GM23338 (cell line): ENCODE results near the gene CNOT1. TPM values are rescaled to one million over a fixed set of nuclear protein-coding genes. Genes with fewer than 3 reads are reported as not detected.

Source experiments
- ATAC-seq: fragments of 200-7000 bp; cut with Tn5 transposase; 3 replicates; pipeline ENCODE4 v1.9.1; 2020
- DNase-seq: peaks from one replicate; pipeline ENCODE4 v3.0.0-alpha.2; 2015; ENCODE audit warnings: low spot score
- H2AFZ ChIP-seq: fragments of 200-600 bp; sonication (generic); 2 replicates; pipeline ENCODE4 v1.8.0; 2016; ENCODE audit warnings: antibody characterized with exemption, mild to moderate bottlenecking, moderate library complexity
- H3F3A ChIP-seq: fragments of 200-600 bp; sonication (generic); replicated peaks from 2 replicates; pipeline ENCODE4 v1.8.0; 2017; ENCODE audit warnings: antibody characterized with exemption, mixed run types, low read depth
- H3K27ac ChIP-seq: fragments of 200-600 bp; sonication (generic); 2 replicates; pipeline ENCODE4 v1.6.1; 2016; ENCODE audit warnings: low read depth
- H3K27me3 ChIP-seq: fragments of 200-600 bp; sonication (generic); 2 replicates; pipeline ENCODE4 v1.8.0; 2016; ENCODE audit warnings: mild to moderate bottlenecking, mixed run types, moderate library complexity; ENCODE audit not compliant: insufficient read depth
- H3K36me3 ChIP-seq: fragments of 200-600 bp; sonication (generic); 2 replicates; pipeline ENCODE4 v1.8.0; 2016; ENCODE audit warnings: mild to moderate bottlenecking; ENCODE audit not compliant: insufficient read depth
- H3K4me1 ChIP-seq: fragments of 200-600 bp; sonication (generic); 2 replicates; pipeline ENCODE4 v1.8.0; 2016; ENCODE audit warnings: mild to moderate bottlenecking, moderate library complexity; ENCODE audit not compliant: insufficient read depth
- H3K4me2 ChIP-seq: fragments of 200-600 bp; sonication (generic); 2 replicates; pipeline ENCODE4 v1.7.1; 2017; ENCODE audit warnings: mixed run types
- H3K4me3 ChIP-seq: fragments of 200-600 bp; sonication (generic); 2 replicates; pipeline ENCODE4 v1.6.1; 2016; ENCODE audit warnings: mixed run types
- H3K79me2 ChIP-seq: fragments of 200-600 bp; sonication (generic); replicated peaks from 2 replicates; pipeline ENCODE4 v1.8.0; 2017; ENCODE audit warnings: mild to moderate bottlenecking; ENCODE audit not compliant: insufficient read depth
- H3K9me2 ChIP-seq: fragments of 200-600 bp; sonication (generic); 2 replicates; pipeline ENCODE4 v1.8.0; 2017; ENCODE audit not compliant: insufficient read depth
- H4K20me1 ChIP-seq: fragments of 200-600 bp; sonication (generic); replicated peaks from 2 replicates; pipeline ENCODE4 v1.8.0; 2017; ENCODE audit warnings: mild to moderate bottlenecking; ENCODE audit not compliant: insufficient read depth
- H3K27ac Mint-ChIP-seq: 2 replicates; pipeline ENCODE4 v1.8.0; 2020; ENCODE audit warnings: inconsistent platforms, mild to moderate bottlenecking, moderate library complexity, mixed read lengths
- H3K27me3 Mint-ChIP-seq: 3 replicates; pipeline ENCODE4 v1.8.0; 2022; ENCODE audit warnings: low read depth, mild to moderate bottlenecking, moderate library complexity, mixed read lengths, inconsistent platforms; ENCODE audit not compliant: insufficient read depth, poor library complexity
- H3K36me3 Mint-ChIP-seq: 3 replicates; pipeline ENCODE4 v1.8.0; 2021; ENCODE audit warnings: low read depth, mild to moderate bottlenecking, inconsistent platforms, moderate library complexity, mixed read lengths
- H3K4me1 Mint-ChIP-seq: 3 replicates; pipeline ENCODE4 v1.8.0; 2020; ENCODE audit warnings: mild to moderate bottlenecking, inconsistent platforms, mixed read lengths
- H3K4me3 Mint-ChIP-seq: 3 replicates; pipeline ENCODE4 v1.8.0; 2021; ENCODE audit warnings: moderate library complexity, mild to moderate bottlenecking, inconsistent platforms, mixed read lengths
- H3K9me3 Mint-ChIP-seq: 3 replicates; pipeline ENCODE4 v1.8.0; 2020; ENCODE audit warnings: moderate library complexity, mild to moderate bottlenecking, inconsistent platforms, mixed read lengths
- CREB1 ChIP-seq: fragments of 250-450 bp; sonication (Bioruptor Pico); IDR thresholded peaks from 2 replicates; pipeline ENCODE4 v1.5.0; 2020; ENCODE audit warnings: low read depth, mild to moderate bottlenecking, moderate library complexity
- EZH2 ChIP-seq: fragments of 200-600 bp; sonication (generic); IDR thresholded peaks from one replicate; pipeline ENCODE4 v1.8.0; 2017; ENCODE audit warnings: antibody characterized with exemption, mild to moderate bottlenecking, low read depth; ENCODE audit not compliant: unreplicated experiment
- EZH2phosphoT487 ChIP-seq: fragments of 200-600 bp; sonication (generic); IDR thresholded peaks from one replicate; pipeline ENCODE4 v1.8.1; 2018; ENCODE audit warnings: antibody characterized with exemption; ENCODE audit not compliant: unreplicated experiment
- JUNB ChIP-seq: IDR thresholded peaks from one replicate; pipeline ENCODE4 v1.6.1; 2016; ENCODE audit warnings: antibody characterized with exemption; ENCODE audit not compliant: unreplicated experiment
- POLR2AphosphoS5 ChIP-seq: IDR thresholded peaks from 2 replicates; pipeline ENCODE4 v1.6.1; 2016; ENCODE audit warnings: antibody characterized with exemption, low read depth
- REST ChIP-seq: IDR thresholded peaks from one replicate; pipeline ENCODE4 v1.6.1; 2018; ENCODE audit warnings: antibody characterized with exemption; ENCODE audit not compliant: unreplicated experiment
- STAT1 ChIP-seq: IDR thresholded peaks from one replicate; pipeline ENCODE4 v1.6.1; 2016; ENCODE audit warnings: antibody characterized with exemption; ENCODE audit not compliant: unreplicated experiment
- ZNF114 ChIP-seq: fragments of 250-450 bp; sonication (Bioruptor Pico); IDR thresholded peaks from 2 replicates; pipeline ENCODE4 v1.5.0; 2020; ENCODE audit warnings: mild to moderate bottlenecking, moderate library complexity
- ZNF331 ChIP-seq: fragments of 250-450 bp; sonication (Bioruptor Pico); IDR thresholded peaks from 2 replicates; pipeline ENCODE4 v1.5.0; 2020; ENCODE audit warnings: low read depth, mild to moderate bottlenecking, moderate library complexity
- polyA plus RNA-seq: library from polyadenylated mRNA; unstranded; fragments of >200 nt; fragmentation: Nextera tagmentation; extraction: Ambion mirVana; gene quantifications from 2 replicates; pipeline ENCODE4 v1.2.1, GENCODE V29; 2016
- total RNA-seq: library from RNA; depleted of rRNA; stranded (reverse); fragments of >200 nt; shearing (Covaris generic); gene quantifications from 2 replicates; pipeline ENCODE4 v1.2.3, GENCODE V29; 2014
- TF ChIP-seq, protein P1 (sequence below), 2 experiments: fragments of 200-600 bp in 1 of 2; sonication (generic) in 1 of 2; conservative IDR thresholded peaks; 2 replicates each; pipeline versions ENCODE4 v1.5.1 to v1.6.1; 2016 to 2017; ENCODE audit warnings: antibody characterized with exemption in 2 of 2, low read depth in 2 of 2, mild to moderate bottlenecking in 2 of 2, moderate library complexity in 1 of 2
- TF ChIP-seq, protein P2 (sequence below): fragments of 250-450 bp; sonication (Bioruptor Pico); IDR thresholded peaks from 2 replicates; pipeline ENCODE4 v1.5.0; 2020; ENCODE audit warnings: mild to moderate bottlenecking, moderate library complexity

CNOT1 gene
- total and polyA plus RNA-seq, 2 experiments from 2014 or later = 59.2 to 298 TPM

DNA sequence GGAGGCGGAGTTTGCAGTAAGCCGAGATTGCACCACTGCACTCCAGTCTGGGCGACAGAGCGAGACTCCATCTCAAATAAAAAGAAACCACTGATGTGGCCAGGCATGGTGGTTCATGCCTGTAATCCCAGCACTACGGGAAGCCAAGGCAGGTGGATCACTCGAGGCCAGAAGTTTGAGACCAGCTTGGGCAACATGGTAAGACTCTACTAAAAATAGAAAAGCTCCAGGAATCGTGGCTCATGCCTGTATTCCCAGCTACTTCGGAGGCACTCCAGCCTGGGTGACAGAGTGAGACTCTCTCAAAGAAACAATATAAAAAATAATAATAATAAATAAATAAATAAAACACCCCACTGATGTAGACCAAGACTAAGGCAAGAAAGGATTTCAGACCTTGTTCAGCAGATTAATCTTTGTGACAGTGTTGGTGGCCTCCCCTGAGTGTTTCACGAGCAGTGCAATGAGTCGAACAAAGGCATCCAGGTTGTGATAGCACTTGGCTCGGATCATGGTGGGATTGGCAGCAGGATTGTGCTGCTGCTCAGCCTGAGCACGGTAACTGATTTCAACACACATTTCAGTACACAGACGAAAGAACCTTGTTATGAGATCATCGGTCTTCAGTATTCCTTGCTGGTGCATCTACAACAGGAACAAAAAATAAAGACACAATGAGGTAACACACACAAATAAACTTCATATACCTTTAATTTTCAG lies 95.7 kb downstream of the CNOT1 start (continued):
- TF ChIP-seq REST = no peak
- TF ChIP-seq ZNF331 (CRISPR knock-in tag) = no peak
- no peak for TF ChIP-seq CREB1 (CRISPR knock-in tag)
- TF ChIP-seq JUNB = no peak
- no peak for TF ChIP-seq STAT1
- no peak for TF ChIP-seq EZH2phosphoT487
- TF ChIP-seq POLR2AphosphoS5 = no peak
- TF ChIP-seq ZNF114 (CRISPR knock-in tag) = no peak
- TF ChIP-seq, protein P1, sequence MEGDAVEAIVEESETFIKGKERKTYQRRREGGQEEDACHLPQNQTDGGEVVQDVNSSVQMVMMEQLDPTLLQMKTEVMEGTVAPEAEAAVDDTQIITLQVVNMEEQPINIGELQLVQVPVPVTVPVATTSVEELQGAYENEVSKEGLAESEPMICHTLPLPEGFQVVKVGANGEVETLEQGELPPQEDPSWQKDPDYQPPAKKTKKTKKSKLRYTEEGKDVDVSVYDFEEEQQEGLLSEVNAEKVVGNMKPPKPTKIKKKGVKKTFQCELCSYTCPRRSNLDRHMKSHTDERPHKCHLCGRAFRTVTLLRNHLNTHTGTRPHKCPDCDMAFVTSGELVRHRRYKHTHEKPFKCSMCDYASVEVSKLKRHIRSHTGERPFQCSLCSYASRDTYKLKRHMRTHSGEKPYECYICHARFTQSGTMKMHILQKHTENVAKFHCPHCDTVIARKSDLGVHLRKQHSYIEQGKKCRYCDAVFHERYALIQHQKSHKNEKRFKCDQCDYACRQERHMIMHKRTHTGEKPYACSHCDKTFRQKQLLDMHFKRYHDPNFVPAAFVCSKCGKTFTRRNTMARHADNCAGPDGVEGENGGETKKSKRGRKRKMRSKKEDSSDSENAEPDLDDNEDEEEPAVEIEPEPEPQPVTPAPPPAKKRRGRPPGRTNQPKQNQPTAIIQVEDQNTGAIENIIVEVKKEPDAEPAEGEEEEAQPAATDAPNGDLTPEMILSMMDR (conservative IDR thresholded peaks at IDR 0.05; ENCODE audit: low read depth in 2 of 2) = no peak

DNA sequence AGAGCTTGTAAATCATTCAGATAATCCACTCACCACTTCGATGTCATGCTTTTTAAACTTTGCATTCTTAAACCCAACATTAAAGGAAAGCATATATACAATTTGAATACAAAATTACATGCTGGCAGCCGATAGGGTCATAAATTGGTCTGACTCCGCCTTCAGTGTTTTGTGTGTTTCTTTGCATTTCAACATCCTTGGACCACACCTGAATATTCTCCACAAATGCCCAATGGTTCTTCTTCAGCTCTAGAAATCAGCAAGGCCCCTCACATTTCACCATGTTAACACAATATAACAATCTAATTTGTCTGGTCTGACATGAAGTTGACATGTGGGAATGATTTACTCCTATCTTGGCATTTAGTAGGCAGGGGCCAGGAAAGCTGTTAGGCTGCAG lies 97.2 kb downstream of the CNOT1 start:
- peaks cover 1% of the 10 kb centered on the region for H3K27me3 Mint-ChIP-seq
- Histone ChIP-seq H3K4me1 (no peaks in the 10 kb centered on the region), H3K79me2 (0 out of 2 replicates have a peak, but pooled peaks cover 5% of the 10 kb centered on the region), H3K9me2 (no peaks in the 10 kb centered on the region), H3K4me2 (no peak overlapping the region), H2AFZ (no peak overlapping the region), H3F3A (peaks cover 2% of the 10 kb centered on the region; the same call in 1 of the 2 replicates), H3K4me3 (no peak overlapping the region), H3K27ac (no peak overlapping the region), H3K36me3 (peaks cover 91% of the 10 kb centered on the region), H4K20me1 (peaks cover 26% of the 10 kb centered on the region), H3K27me3 (no peaks in the 10 kb centered on the region)
- no peaks in the 10 kb centered on the region for H3K9me3 Mint-ChIP-seq
- no peak overlapping the region for H3K4me3 Mint-ChIP-seq
- no peaks in the 10 kb centered on the region for H3K4me1 Mint-ChIP-seq
- DNase-seq = no peak
- ATAC-seq = no peak
- no peak overlapping the region for H3K27ac Mint-ChIP-seq
- peaks cover 97% of the 10 kb centered on the region for H3K36me3 Mint-ChIP-seq
- TF ChIP-seq ZNF114 (CRISPR knock-in tag) (no peak), EZH2 (no peak), JUNB (no peak)
- TF ChIP-seq, protein P2, sequence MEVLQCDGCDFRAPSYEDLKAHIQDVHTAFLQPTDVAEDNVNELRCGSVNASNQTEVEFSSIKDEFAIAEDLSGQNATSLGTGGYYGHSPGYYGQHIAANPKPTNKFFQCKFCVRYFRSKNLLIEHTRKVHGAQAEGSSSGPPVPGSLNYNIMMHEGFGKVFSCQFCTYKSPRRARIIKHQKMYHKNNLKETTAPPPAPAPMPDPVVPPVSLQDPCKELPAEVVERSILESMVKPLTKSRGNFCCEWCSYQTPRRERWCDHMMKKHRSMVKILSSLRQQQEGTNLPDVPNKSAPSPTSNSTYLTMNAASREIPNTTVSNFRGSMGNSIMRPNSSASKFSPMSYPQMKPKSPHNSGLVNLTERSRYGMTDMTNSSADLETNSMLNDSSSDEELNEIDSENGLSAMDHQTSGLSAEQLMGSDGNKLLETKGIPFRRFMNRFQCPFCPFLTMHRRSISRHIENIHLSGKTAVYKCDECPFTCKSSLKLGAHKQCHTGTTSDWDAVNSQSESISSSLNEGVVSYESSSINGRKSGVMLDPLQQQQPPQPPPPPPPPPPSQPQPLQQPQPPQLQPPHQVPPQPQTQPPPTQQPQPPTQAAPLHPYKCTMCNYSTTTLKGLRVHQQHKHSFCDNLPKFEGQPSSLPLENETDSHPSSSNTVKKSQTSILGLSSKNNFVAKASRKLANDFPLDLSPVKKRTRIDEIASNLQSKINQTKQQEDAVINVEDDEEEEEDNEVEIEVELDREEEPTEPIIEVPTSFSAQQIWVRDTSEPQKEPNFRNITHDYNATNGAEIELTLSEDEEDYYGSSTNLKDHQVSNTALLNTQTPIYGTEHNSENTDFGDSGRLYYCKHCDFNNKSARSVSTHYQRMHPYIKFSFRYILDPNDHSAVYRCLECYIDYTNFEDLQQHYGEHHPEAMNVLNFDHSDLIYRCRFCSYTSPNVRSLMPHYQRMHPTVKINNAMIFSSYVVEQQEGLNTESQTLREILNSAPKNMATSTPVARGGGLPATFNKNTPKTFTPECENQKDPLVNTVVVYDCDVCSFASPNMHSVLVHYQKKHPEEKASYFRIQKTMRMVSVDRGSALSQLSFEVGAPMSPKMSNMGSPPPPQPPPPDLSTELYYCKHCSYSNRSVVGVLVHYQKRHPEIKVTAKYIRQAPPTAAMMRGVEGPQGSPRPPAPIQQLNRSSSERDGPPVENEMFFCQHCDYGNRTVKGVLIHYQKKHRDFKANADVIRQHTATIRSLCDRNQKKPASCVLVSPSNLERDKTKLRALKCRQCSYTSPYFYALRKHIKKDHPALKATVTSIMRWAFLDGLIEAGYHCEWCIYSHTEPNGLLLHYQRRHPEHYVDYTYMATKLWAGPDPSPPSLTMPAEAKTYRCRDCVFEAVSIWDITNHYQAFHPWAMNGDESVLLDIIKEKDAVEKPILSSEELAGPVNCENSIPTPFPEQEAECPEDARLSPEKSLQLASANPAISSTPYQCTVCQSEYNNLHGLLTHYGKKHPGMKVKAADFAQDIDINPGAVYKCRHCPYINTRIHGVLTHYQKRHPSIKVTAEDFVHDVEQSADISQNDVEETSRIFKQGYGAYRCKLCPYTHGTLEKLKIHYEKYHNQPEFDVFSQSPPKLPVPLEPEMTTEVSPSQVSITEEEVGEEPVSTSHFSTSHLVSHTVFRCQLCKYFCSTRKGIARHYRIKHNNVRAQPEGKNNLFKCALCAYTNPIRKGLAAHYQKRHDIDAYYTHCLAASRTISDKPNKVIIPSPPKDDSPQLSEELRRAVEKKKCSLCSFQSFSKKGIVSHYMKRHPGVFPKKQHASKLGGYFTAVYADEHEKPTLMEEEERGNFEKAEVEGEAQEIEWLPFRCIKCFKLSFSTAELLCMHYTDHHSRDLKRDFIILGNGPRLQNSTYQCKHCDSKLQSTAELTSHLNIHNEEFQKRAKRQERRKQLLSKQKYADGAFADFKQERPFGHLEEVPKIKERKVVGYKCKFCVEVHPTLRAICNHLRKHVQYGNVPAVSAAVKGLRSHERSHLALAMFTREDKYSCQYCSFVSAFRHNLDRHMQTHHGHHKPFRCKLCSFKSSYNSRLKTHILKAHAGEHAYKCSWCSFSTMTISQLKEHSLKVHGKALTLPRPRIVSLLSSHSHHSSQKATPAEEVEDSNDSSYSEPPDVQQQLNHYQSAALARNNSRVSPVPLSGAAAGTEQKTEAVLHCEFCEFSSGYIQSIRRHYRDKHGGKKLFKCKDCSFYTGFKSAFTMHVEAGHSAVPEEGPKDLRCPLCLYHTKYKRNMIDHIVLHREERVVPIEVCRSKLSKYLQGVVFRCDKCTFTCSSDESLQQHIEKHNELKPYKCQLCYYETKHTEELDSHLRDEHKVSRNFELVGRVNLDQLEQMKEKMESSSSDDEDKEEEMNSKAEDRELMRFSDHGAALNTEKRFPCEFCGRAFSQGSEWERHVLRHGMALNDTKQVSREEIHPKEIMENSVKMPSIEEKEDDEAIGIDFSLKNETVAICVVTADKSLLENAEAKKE (CRISPR knock-in tag) = no peak
